SK-N-SH (cell line): ENCODE results near the gene SYNE2. TPM values are rescaled to one million over a fixed set of nuclear protein-coding genes. Genes with fewer than 3 reads are reported as not detected.

Source experiments
- CTCF ChIA-PET: fragments of 300-600, 350-600 bp; formaldehyde crosslinking; extraction: SDS; loops from one replicate; lab custom pipeline; 2021; lab: Yijun Ruan, JAX
- POLR2A ChIA-PET: fragments of 350-600 bp; sonication (Branson Sonifier 250); formaldehyde crosslinking; extraction: SDS; loops from one replicate; lab custom pipeline; 2020; ENCODE audit warnings: antibody characterized with exemption, inconsistent platforms; lab: Yijun Ruan, JAX
- DNase-seq: peaks from one replicate; pipeline ENCODE4 v3.0.0; 2012
- H2AFZ ChIP-seq: fragments of 200-600 bp; sonication (generic); 2 replicates; pipeline ENCODE4 v1.8.1; 2016; ENCODE audit warnings: antibody characterized with exemption, mild to moderate bottlenecking, low read depth
- H3F3A ChIP-seq: fragments of 200-600 bp; sonication (generic); replicated peaks from 2 replicates; pipeline ENCODE3; 2016; ENCODE audit warnings: antibody characterized with exemption, mild to moderate bottlenecking; ENCODE audit not compliant: insufficient read depth
- H3K27ac ChIP-seq, 2 experiments: fragments of 200-500 bp in 1 of 2; fragments of 200-600 bp in 1 of 2; sonication (Bioruptor generic) in 1 of 2; sonication (generic), shearing (Covaris generic) in 1 of 2; 2 replicates each; pipeline versions ENCODE4 v1.5.1 to v1.6.1; 2014 to 2016; ENCODE audit warnings: low read depth in 2 of 2, inconsistent platforms in 1 of 2, low read length in 1 of 2, mild to moderate bottlenecking in 1 of 2, mixed read lengths in 1 of 2
- H3K27me3 ChIP-seq: fragments of 200-600 bp; sonication (generic), shearing (Covaris generic); 2 replicates; pipeline ENCODE4 v1.6.1; 2016; ENCODE audit warnings: mixed run types; ENCODE audit not compliant: insufficient read depth
- H3K36me3 ChIP-seq, 2 experiments: fragments of 200-500 bp in 1 of 2; fragments of 200-600 bp in 1 of 2; sonication (Bioruptor generic) in 1 of 2; sonication (generic) in 1 of 2; replicated peaks in 1 of 2; 2 replicates each; pipeline versions ENCODE3 to v1.5.1; 2014 to 2016; ENCODE audit warnings: low read length in 1 of 2, mild to moderate bottlenecking in 1 of 2; ENCODE audit not compliant: insufficient read depth in 2 of 2, control insufficient read depth in 1 of 2
- H3K4me1 ChIP-seq, 2 experiments: fragments of 200-500 bp in 1 of 2; fragments of 200-600 bp in 1 of 2; sonication (Bioruptor generic) in 1 of 2; sonication (generic), shearing (Covaris generic) in 1 of 2; 2 replicates each; pipeline versions ENCODE4 v1.5.1 to v1.6.1; 2014 to 2016; ENCODE audit warnings: low read depth in 1 of 2, low read length in 1 of 2, mixed run types in 1 of 2; ENCODE audit not compliant: insufficient read depth in 2 of 2, control insufficient read depth in 1 of 2
- H3K4me2 ChIP-seq: fragments of 200-600 bp; sonication (generic), shearing (Covaris generic); 2 replicates; pipeline ENCODE4 v1.6.1; 2017; ENCODE audit warnings: mixed run types
- H3K4me3 ChIP-seq, 2 experiments: fragments of 200-500 bp in 1 of 2; fragments of 200-600 bp in 1 of 2; sonication (Bioruptor generic) in 1 of 2; sonication (generic), shearing (Covaris generic) in 1 of 2; 2 replicates each; pipeline versions ENCODE4 v1.5.1 to v1.8.1; 2014 to 2016; ENCODE audit warnings: low read depth in 2 of 2, inconsistent platforms in 1 of 2, low read length in 1 of 2, mild to moderate bottlenecking in 1 of 2, mixed read lengths in 1 of 2, moderate library complexity in 1 of 2
- H3K79me2 ChIP-seq: fragments of 200-600 bp; sonication (generic); 2 replicates; pipeline ENCODE4 v1.8.1; 2017; ENCODE audit warnings: mild to moderate bottlenecking; ENCODE audit not compliant: insufficient read depth
- H3K9ac ChIP-seq: fragments of 200-600 bp; sonication (generic); 2 replicates; pipeline ENCODE4 v1.6.1; 2017; ENCODE audit warnings: mixed run types
- H3K9me2 ChIP-seq: fragments of 200-600 bp; sonication (generic); 2 replicates; pipeline ENCODE4 v1.6.1; 2017; ENCODE audit warnings: mixed run types
- H3K9me3 ChIP-seq: fragments of 200-600 bp; sonication (generic); 2 replicates; pipeline ENCODE4 v1.6.1; 2017; ENCODE audit warnings: mixed run types, mild to moderate bottlenecking, moderate library complexity
- H4K20me1 ChIP-seq: fragments of 200-600 bp; sonication (generic); 2 replicates; pipeline ENCODE4 v1.6.1; 2017; ENCODE audit warnings: mild to moderate bottlenecking, mixed run types; ENCODE audit not compliant: insufficient read depth
- CHD2 ChIP-seq: fragments of 150-350 bp; IDR thresholded peaks from 2 replicates; pipeline ENCODE4 v1.6.1; 2018; ENCODE audit warnings: low read length; ENCODE audit not compliant: partially characterized antibody
- ELF1 ChIP-seq: IDR thresholded peaks from 2 replicates; pipeline ENCODE4 v1.4.0; 2012
- EP300 ChIP-seq, 2 experiments: IDR thresholded peaks; 2 replicates each; pipeline versions ENCODE4 v1.4.0 to v1.6.1; 2012; ENCODE audit warnings: borderline replicate concordance in 1 of 2, low read depth in 1 of 2, low read length in 1 of 2
- EZH2phosphoT487 ChIP-seq: fragments of 200-600 bp; sonication (generic); IDR thresholded peaks from 2 replicates; pipeline ENCODE4 v1.6.1; 2017; ENCODE audit warnings: low read depth, mixed run types, mild to moderate bottlenecking, antibody characterized with exemption, moderate library complexity, borderline replicate concordance
- FOXJ3 ChIP-seq: sonication (generic); formaldehyde crosslinking; IDR thresholded peaks from 2 replicates; pipeline ENCODE4 v1.5.1; 2020; ENCODE audit warnings: mild to moderate bottlenecking, missing genetic modification reagents
- IRF3 ChIP-seq: fragments of 150-350 bp; IDR thresholded peaks from 2 replicates; pipeline ENCODE4 v1.6.1; 2016; ENCODE audit warnings: mild to moderate bottlenecking, low read depth, low read length
- JUND ChIP-seq: IDR thresholded peaks from 2 replicates; pipeline ENCODE4 v1.4.0; 2012
- MEF2A ChIP-seq: IDR thresholded peaks from 2 replicates; pipeline ENCODE4 v1.4.0; 2012; ENCODE audit warnings: low read depth, borderline replicate concordance
- RFX5 ChIP-seq: IDR thresholded peaks from 2 replicates; pipeline ENCODE4 v1.6.1; 2012; ENCODE audit warnings: mild to moderate bottlenecking, improper control_type of control experiment, low read length
- TAF1 ChIP-seq: IDR thresholded peaks from 2 replicates; pipeline ENCODE4 v1.6.1; 2012; ENCODE audit warnings: low read depth, mild to moderate bottlenecking, low read length, moderate library complexity, borderline replicate concordance
- TCF12 ChIP-seq: IDR thresholded peaks from 2 replicates; pipeline ENCODE4 v1.4.0; 2012
- USF2 ChIP-seq: fragments of 150-350 bp; IDR thresholded peaks from 2 replicates; pipeline ENCODE4 v1.6.1; 2017; ENCODE audit warnings: antibody characterized with exemption, low read length, low read depth, borderline replicate concordance
- YY1 ChIP-seq: IDR thresholded peaks from 2 replicates; pipeline ENCODE4 v1.4.0; 2012; ENCODE audit warnings: low read depth, mild to moderate bottlenecking
- ZBTB33 ChIP-seq: IDR thresholded peaks from 2 replicates; pipeline ENCODE4 v1.4.0; 2012; ENCODE audit warnings: low read depth, borderline replicate concordance
- WGBS: methylation state at CpG from one replicate; pipeline ENCODE4 v1.1.6; 2017; ENCODE audit warnings: low lambda C conversion rate; 5-methylcytosine and 5-hydroxymethylcytosine counted together
- polyA plus RNA-seq, 3 experiments: library from polyadenylated mRNA; depleted of rRNA; stranded (reverse); fragments of >200 nt; gene quantifications; 2 replicates each; pipeline ENCODE4 v1.2.3, GENCODE V29; 2012

SYNE2 gene
- polyA plus RNA-seq, 1 of the 3 experiments (the other 2 are of a cell fraction), result 7.1 TPM

GRCh38 chr14:64123241-64123822 lies 270.5 kb downstream of the SYNE2 start:
- H3K9me2 ChIP-seq, result no peaks in the 10 kb centered on the region
- H3K4me1 ChIP-seq, result no peaks in the 10 kb centered on the region
- no peak overlapping the region for H3K4me3 ChIP-seq
- no peaks in the 10 kb centered on the region for H3K27me3 ChIP-seq
- H4K20me1 ChIP-seq, result no peaks in the 10 kb centered on the region
- 90% methylated on average over 5 of the region's 5 CpGs for WGBS
- CTCF ChIA-PET, result interaction anchor here (1.4 kb wide), 1 partner anchor 11 kb away, joined by 3 read pairs; no protein-coding TSS in a partner anchor
- H3K27ac ChIP-seq, result no peak overlapping the region
- H3K4me2 ChIP-seq, result no peak overlapping the region
- POLR2A ChIA-PET, result no interaction called here
- no peak for DNase-seq
- no peak overlapping the region for H2AFZ ChIP-seq
- TF ChIP-seq TCF12 (no peak), ZBTB33 (no peak), IRF3 (no peak)
- H3K36me3 ChIP-seq, result peaks cover 6% of the 10 kb centered on the region in 2 experiments
- no peaks in the 10 kb centered on the region for H3K79me2 ChIP-seq
- no peaks in the 10 kb centered on the region for H3F3A ChIP-seq
- H3K9ac ChIP-seq, result no peak overlapping the region
- H3K9me3 ChIP-seq, result no peaks in the 10 kb centered on the region

GRCh38 chr14:64125270-64125669 lies 272.5 kb downstream of the SYNE2 start:
- POLR2A ChIA-PET, result no interaction called here
- 100% methylated on average over 2 of the region's 2 CpGs for WGBS
- Histone ChIP-seq H3K9me3 (no peaks in the 10 kb centered on the region), H4K20me1 (no peaks in the 10 kb centered on the region), H3K9me2 (no peaks in the 10 kb centered on the region), H3K27ac (no peak overlapping the region)
- TF ChIP-seq ELF1 (no peak), EP300 (IDR thresholded peaks at IDR 0.05; ENCODE audit: borderline replicate concordance in 1 of 2, low read depth in 1 of 2, low read length in 1 of 2) (no peak), JUND (no peak), YY1 (no peak), FOXJ3 (no peak), TAF1 (no peak), EZH2phosphoT487 (no peak), CHD2 (no peak), USF2 (no peak), MEF2A (no peak), RFX5 (no peak)
- TF ChIP-seq, all 33 proteins: peak for 0
- H3K4me2 ChIP-seq, result no peak overlapping the region
- H3K4me1 ChIP-seq, result no peaks in the 10 kb centered on the region
- no peak for DNase-seq
- H3K4me3 ChIP-seq, result no peak overlapping the region
- H3K36me3 ChIP-seq, result peaks cover 10 to 11% of the 10 kb centered on the region in 2 experiments
- H3K79me2 ChIP-seq, result no peaks in the 10 kb centered on the region
- CTCF ChIA-PET, result no interaction called here
- H3F3A ChIP-seq, result no peaks in the 10 kb centered on the region
- no peaks in the 10 kb centered on the region for H3K27me3 ChIP-seq
- H3K9ac ChIP-seq, result no peak overlapping the region
- no peak overlapping the region for H2AFZ ChIP-seq
